Posterior vena cava (tissue), 2 donors: ENCODE data around the gene BPHL. TPM values are rescaled to one million over a fixed set of nuclear protein-coding genes. Genes with fewer than 3 reads are reported as not detected.
"Not testable (repeated sequence)": the region's sequence is repeated elsewhere in the genome, so short reads cannot be mapped to it uniquely, and the experiment has no call there.

Source experiments
- DNase-seq: peaks from one replicate; pipeline ENCODE4 v3.0.0-alpha.2; 2020; ENCODE audit warnings: low spot score
- intact Hi-C, 2 donors: fragments of 100-400 bp; cut with DNase I; formaldehyde crosslinking; loops; one replicate each; pipeline versions ENCODE4 v1.14.1 to v1.14.2; 2022 to 2023
- long read RNA-seq, 2 donors: library from polyadenylated mRNA; unstranded; transcript quantifications; one replicate each; pipeline ENCODE4 v2.0.0, GENCODE V29; 2020 to 2021
- total RNA-seq, 2 donors: library from RNA; stranded (reverse); fragmentation: NEBNext Ultra II Directional; extraction: Animal tissue kit (Norgen Biotek cat#: 25700); gene quantifications; one replicate each; pipeline ENCODE4 v1.2.1, GENCODE V29; 2021
- donor health status: DM: yes; HTN: yes; CAD: no.
- donor health status: DM: yes; HTN: yes; CAD: no.

BPHL gene
- total RNA-seq, result 10 to 100 TPM in 1 of 2 donors, 1 to 10 TPM in 1; 9.0 to 11.0 TPM
- long read RNA-seq, donor 1, partial matches to known transcripts, result 2 of 6 reads
- long read RNA-seq, donor 1, other reads (novel, unspliced or antisense), result 0 of 6 reads
- long read RNA-seq, donor 2, transcript BPHL-203 (7 exons, 1,928 nt), result major isoform, 26 of 38 reads
- long read RNA-seq, donor 2, partial matches to known transcripts, result 0 of 38 reads
- long read RNA-seq, donor 2, other reads (novel, unspliced or antisense), result 9 of 38 reads

DNA sequence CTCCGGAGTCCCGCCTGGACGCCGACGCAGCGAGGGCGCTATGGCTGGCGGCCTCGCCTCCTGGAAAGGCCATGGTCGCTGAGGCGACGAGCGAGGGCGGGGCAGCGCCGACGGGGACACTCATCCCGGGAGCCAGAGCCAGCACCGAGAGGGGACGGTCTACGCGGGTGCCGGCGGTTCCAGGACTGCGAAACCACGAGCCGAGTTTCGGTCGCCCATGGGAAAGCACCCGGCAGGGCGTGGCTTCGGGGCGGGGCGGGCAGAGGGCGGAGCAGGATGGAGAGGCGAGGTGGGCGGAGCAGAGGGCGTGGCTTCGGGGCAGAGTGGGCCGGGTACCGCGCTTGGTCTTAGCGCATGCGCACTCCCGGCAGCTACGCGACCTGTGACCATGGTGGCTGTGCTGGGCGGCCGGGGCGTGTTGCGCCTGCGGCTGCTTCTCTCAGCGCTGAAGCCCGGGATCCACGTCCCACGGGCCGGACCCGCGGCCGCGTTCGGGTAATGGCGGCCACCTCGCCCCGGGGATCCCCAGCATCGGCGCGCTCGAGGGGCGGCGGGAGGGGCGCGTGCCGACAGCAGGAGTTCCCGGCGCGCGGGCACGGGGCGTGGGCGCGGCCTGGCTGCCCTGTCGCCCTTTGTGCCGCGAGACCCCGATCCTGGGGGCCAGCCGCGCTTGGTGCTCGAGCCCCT, at the start of gene BPHL:
Gene BPHL (plus strand): TSS at position 359 of the 687 bp plus-strand sequence. CDS start 30 bp downstream, at position 389.
- peak; percentile 100 for DNase-seq
- intact Hi-C loops, result no loop called here

- DNase-seq, result no peak
- intact Hi-C loops, result no loop called here
Measured at GRCh38 chr6:3071568-3071967, 46.9 kb upstream of the BPHL start.

GRCh38 chr6:3072798-3073197, 45.7 kb upstream of the BPHL start:
- no peak for DNase-seq
- intact Hi-C loops, result no loop called here

- DNase-seq, result peak; percentile 62
- intact Hi-C loops, result no loop called here
Measured at GRCh38 chr6:3073382-3073781, 45.1 kb upstream of the BPHL start.

GRCh38 chr6:3075772-3076113, 42.8 kb upstream of the BPHL start:
- intact Hi-C loops, result no loop called here
- no peak for DNase-seq

DNA sequence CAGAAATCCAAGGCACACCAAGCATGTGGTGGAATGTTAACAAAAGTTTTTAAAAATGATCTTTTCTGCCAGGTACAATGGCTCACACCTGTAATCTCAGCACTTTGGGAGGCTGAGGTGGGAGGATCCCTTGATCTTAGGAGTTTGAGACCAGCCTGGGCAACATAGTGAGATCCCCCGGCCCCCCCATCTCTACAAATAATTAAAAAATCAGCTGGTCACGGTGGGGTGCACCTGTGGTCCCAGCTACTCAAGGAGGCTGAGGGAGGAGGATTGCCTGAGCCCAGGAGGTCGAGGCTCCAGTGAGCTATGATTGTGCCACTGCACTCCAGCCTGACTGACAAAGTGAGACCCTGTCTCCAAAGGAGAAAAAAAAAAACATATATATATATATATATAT, 42.2 kb upstream of the BPHL start:
- no peak for DNase-seq
- intact Hi-C loops, result no loop called here

DNA sequence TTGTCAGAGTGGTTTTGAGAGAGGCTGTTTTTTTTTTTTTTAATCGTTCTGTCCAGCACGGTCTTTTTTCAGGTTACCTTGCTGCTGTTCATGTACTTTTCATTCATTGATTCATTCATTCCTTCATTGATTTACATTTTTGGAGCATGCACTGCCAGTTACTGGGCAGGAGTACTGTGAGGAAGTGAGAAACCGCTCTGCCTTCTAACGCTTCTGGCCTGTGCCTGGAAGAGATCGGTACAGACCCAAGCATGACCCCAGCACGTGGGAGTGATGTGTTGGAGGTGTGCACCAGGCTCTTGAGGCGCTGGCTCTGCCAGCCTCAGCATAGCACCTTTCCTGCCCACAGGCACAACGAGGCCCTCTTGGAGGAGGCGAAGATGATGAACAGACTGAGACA, 41.1 kb upstream of the BPHL start:
- intact Hi-C loops, result no loop called here
- DNase-seq, result peak; percentile 64

DNA sequence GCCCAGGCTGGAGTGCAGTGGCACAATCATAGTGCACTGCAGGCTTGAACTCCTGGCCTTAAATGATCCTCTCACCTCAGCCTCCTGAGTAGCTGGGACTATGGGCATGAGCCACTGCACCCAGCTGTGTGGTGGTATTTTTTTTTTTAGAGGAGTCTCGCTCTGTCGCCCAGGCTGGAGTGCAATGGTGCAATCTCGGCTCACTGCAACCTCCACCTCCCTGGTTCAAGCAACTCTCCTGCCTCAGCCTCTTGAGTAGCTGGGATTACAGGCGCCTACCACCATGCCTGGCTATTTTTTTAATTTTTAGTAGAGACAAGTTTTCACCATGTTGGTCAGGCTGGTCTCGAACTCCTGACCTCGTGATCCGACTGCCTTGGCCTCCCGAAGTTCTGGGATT, 39.6 kb upstream of the BPHL start:
- intact Hi-C loops, DNase-seq: not testable (repeated sequence)

GRCh38 chr6:3079682-3080081, 38.8 kb upstream of the BPHL start:
- intact Hi-C loops, result no loop called here
- no peak for DNase-seq

DNA sequence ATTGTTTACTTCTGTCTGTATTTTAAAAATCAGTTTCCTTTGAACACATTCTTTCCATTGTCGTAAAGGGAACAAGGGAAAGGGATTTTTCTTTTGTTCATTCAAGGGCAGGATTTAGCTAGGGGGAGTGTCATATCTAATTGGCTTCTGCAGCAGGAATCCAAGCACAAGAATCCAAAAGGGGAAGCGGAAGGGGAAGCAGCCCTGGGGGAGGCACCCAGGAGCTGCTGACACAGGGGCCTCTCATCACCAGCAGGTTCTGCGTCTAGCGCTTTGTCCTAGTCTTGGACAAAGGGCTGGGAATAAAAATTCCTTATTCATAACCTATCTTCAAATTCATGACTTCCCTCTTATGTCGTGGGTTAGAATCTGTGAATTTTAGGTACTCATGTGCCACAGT, 36.6 kb upstream of the BPHL start:
- intact Hi-C loops, result no loop called here
- no peak for DNase-seq

GRCh38 chr6:3085074-3085473, 33.4 kb upstream of the BPHL start:
- intact Hi-C loops, result no loop called here
- no peak for DNase-seq

- DNase-seq, result no peak
- intact Hi-C loops, result no loop called here
Measured at GRCh38 chr6:3086282-3086946, 32.1 kb upstream of the BPHL start.

- no peak for DNase-seq
- intact Hi-C loops, result no loop called here
Measured at GRCh38 chr6:3088446-3088845, 30.1 kb upstream of the BPHL start.

- DNase-seq, result no peak
- intact Hi-C loops, result no loop called here
Measured at GRCh38 chr6:3088968-3089367, 29.5 kb upstream of the BPHL start.

- intact Hi-C loops, result no loop called here
- no peak for DNase-seq
Measured at GRCh38 chr6:3090013-3090412, 28.5 kb upstream of the BPHL start.

GRCh38 chr6:3094815-3095214, 23.7 kb upstream of the BPHL start:
- intact Hi-C loops, result no loop called here
- no peak for DNase-seq

DNA sequence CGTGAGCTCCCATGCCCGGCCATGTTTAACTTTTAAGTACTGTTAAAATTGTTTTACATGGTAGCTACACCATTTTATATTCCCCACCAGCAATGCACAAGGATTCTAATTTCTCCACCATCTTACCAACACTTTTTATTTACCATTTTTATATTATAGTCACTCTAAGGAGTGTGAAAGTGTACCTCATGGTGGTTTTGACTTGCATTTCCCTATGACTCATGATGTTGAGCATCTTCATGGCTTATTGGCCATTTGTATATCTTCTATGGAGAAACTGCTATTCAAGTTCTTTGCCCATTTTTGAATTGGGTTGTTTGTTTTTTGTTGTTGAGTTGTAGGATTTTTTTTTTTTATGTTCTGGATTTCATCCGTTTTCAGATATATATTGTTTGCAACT, 15.6 kb upstream of the BPHL start:
- DNase-seq, result no peak
- intact Hi-C loops, result no loop called here

DNA sequence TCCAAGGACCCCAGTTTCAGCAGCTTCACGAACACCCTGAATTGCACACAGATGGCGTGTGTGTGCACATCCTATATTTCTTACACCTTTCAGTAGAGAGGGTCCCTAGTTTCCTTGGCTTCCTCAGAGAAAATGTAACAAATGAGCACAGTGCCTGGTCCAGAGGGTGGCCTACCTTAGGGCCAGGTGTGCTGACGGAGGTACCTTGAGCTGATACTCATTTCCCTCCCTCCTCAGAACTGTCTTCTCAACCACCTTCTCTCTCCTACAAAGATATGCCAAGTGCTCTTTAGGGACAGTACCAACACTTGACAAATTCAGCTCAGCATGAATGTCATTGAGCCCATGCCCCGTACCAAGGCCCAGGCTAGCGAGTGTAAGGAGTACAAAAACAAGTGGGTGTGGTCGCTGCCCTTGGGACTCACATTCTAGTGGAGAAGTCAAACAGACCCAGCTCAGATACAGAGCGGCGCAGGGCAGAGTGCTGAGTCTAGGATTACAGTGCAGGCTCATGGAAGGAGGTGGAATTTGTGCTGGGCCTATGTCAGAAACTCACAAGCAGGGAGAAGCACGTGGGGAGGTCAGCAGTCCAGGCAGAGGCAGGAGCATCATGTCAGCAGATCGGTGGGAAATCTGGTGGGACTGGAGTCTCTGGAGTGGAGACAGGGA, 9.6 kb upstream of the BPHL start:
- DNase-seq, result no peak
- intact Hi-C loops, result no loop called here

- no peak for DNase-seq
- intact Hi-C loops, result no loop called here
Measured at GRCh38 chr6:3109761-3110160, 8.8 kb upstream of the BPHL start.

- intact Hi-C loops, result no loop called here
- DNase-seq, result no peak
Measured at GRCh38 chr6:3114377-3114776, 4.1 kb upstream of the BPHL start.
